ENCODE results near the gene CREBBP. TPM values are rescaled to one million over a fixed set of nuclear protein-coding genes. Genes with fewer than 3 reads are reported as not detected.

CREBBP gene
- total RNA-seq, 1 donor from 2014 or later: 72.8 TPM

GRCh38 chr16:3734084-3734757, 146.3 kb downstream of the CREBBP start:
- intact Hi-C loops (cut with DNase I): no loop called here
- DNase-seq (peak; percentile 48), ATAC-seq (no peak)
- Histone ChIP-seq H3K9me3 (no peaks in the 10 kb centered on the region), H3K36me3 (peaks cover 91% of the 10 kb centered on the region), H3K27ac (no peak overlapping the region), H3K4me3 (no peak overlapping the region), H3K4me1 (no peaks in the 10 kb centered on the region), H3K27me3 (no peaks in the 10 kb centered on the region)
- TF ChIP-seq, protein P1, sequence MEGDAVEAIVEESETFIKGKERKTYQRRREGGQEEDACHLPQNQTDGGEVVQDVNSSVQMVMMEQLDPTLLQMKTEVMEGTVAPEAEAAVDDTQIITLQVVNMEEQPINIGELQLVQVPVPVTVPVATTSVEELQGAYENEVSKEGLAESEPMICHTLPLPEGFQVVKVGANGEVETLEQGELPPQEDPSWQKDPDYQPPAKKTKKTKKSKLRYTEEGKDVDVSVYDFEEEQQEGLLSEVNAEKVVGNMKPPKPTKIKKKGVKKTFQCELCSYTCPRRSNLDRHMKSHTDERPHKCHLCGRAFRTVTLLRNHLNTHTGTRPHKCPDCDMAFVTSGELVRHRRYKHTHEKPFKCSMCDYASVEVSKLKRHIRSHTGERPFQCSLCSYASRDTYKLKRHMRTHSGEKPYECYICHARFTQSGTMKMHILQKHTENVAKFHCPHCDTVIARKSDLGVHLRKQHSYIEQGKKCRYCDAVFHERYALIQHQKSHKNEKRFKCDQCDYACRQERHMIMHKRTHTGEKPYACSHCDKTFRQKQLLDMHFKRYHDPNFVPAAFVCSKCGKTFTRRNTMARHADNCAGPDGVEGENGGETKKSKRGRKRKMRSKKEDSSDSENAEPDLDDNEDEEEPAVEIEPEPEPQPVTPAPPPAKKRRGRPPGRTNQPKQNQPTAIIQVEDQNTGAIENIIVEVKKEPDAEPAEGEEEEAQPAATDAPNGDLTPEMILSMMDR (IDR thresholded peaks at IDR 0.05): no peak

GRCh38 chr16:3732171-3732570, 148.3 kb downstream of the CREBBP start:
- H3K27ac ChIP-seq: no peak overlapping the region
- TF ChIP-seq, protein P1 (IDR thresholded peaks at IDR 0.05): no peak
- intact Hi-C loops (cut with DNase I): no loop called here
- DNase-seq: peak; percentile 34
- no peaks in the 10 kb centered on the region for H3K27me3 ChIP-seq
- no peaks in the 10 kb centered on the region for H3K4me1 ChIP-seq
- H3K4me3 ChIP-seq: no peak overlapping the region
- peaks cover 89% of the 10 kb centered on the region for H3K36me3 ChIP-seq
- no peak for ATAC-seq
- no peaks in the 10 kb centered on the region for H3K9me3 ChIP-seq

- no peaks in the 10 kb centered on the region for H3K27me3 ChIP-seq
- ATAC-seq: no peak
- H3K4me1 ChIP-seq: no peaks in the 10 kb centered on the region
- no peaks in the 10 kb centered on the region for H3K9me3 ChIP-seq
- DNase-seq: no peak
- no peak overlapping the region for H3K4me3 ChIP-seq
- intact Hi-C loops (cut with DNase I): no loop called here
- TF ChIP-seq, protein P1 (IDR thresholded peaks at IDR 0.05): no peak
- H3K36me3 ChIP-seq: peaks cover 87% of the 10 kb centered on the region
- no peak overlapping the region for H3K27ac ChIP-seq
Measured at GRCh38 chr16:3731126-3731935, 149.2 kb downstream of the CREBBP start.

DNA sequence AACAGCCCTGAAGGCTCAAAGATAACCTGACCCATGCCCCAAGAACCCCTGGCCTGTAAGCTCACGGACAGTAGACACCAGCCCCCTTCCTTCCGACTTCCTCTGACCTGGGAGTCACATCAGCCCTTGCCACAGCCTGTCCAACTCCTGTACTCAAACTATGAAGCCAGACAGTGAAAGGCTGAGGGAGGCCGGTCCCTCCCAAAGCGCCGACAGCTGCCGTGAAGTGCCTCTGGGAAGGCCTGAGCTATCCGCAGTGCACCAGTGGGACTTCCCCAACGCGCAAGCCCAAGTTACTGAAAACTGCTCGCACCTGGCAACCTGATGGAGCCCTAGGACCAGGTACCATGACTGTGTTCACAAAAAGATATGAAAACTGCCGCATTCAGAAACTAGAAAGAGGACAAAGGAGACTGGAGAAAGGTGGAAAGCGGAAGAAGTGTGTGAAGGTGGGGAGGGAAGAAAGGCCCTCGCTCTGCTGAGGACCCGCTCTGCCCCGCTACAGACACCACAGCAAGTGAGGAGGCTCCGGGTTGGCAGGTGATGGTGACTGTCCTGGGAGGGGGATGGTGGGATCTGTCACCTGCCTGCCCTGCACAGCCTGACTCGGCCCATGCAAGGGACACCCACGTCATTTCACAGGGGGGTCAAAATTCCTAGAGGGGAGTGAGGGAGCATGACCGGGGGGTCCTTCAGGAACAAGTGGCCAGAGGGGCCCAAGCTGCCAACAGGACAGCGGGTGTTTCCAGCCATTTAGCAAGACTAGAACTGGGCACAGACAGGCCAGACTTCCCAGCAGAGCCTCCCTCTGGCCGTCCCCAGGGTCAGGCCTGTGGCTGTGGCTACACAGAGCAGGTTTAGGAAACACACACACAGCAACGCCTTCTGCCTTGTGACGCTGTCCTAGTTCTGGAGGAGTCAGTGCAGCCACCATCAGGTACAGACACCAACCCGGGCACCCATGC, 150.1 kb downstream of the CREBBP start:
- H3K9me3 ChIP-seq: no peaks in the 10 kb centered on the region
- ATAC-seq (no peak), DNase-seq (peak; percentile 56)
- no peak overlapping the region for H3K4me3 ChIP-seq
- TF ChIP-seq, protein P1 (IDR thresholded peaks at IDR 0.05): no peak
- no peaks in the 10 kb centered on the region for H3K4me1 ChIP-seq
- intact Hi-C loops (cut with DNase I): no loop called here
- no peaks in the 10 kb centered on the region for H3K27me3 ChIP-seq
- H3K36me3 ChIP-seq: peaks cover 78% of the 10 kb centered on the region
- H3K27ac ChIP-seq: no peak overlapping the region
